Keratinocyte (primary cell): ENCODE data around the gene RBBP6. TPM values are rescaled to one million over a fixed set of nuclear protein-coding genes. Genes with fewer than 3 reads are reported as not detected.

Source experiments
- DNase-seq: peaks from one replicate; pipeline ENCODE4 v3.0.0-alpha.2; 2011; ENCODE audit warnings: low read depth, missing footprints, low spot score
- FAIRE-seq: peaks from 2 replicates; lab custom pipeline; 2011; peaks lifted over from hg19 to GRCh38; lab: Jason Lieb, UNC
- H2AFZ ChIP-seq: 2 replicates; pipeline ENCODE4 v1.6.0; 2012; ENCODE audit warnings: low read length, control low read depth, inconsistent platforms; ENCODE audit not compliant: control insufficient read depth
- H3K27ac ChIP-seq: 2 replicates; pipeline ENCODE4 v1.5.1; 2011; ENCODE audit warnings: low read length; ENCODE audit not compliant: control insufficient read depth, insufficient read depth
- H3K27me3 ChIP-seq: 3 replicates; pipeline ENCODE4 v1.6.0; 2011; ENCODE audit warnings: low read length; ENCODE audit not compliant: control insufficient read depth, insufficient read depth; ENCODE audit errors: extremely low read depth
- H3K36me3 ChIP-seq, 2 experiments: 2 replicates in 1 of 2; 3 replicates in 1 of 2; pipeline ENCODE4 v1.5.1; 2011; ENCODE audit warnings: low read length in 2 of 2, mild to moderate bottlenecking in 1 of 2; ENCODE audit not compliant: control insufficient read depth in 2 of 2, insufficient read depth in 2 of 2; ENCODE audit errors: extremely low read depth in 1 of 2
- H3K4me1 ChIP-seq: 3 replicates; pipeline ENCODE4 v1.5.1; 2011; ENCODE audit warnings: low read length; ENCODE audit not compliant: control insufficient read depth, insufficient read depth; ENCODE audit errors: extremely low read depth
- H3K4me2 ChIP-seq: 3 replicates; pipeline ENCODE4 v1.6.0; 2011; ENCODE audit warnings: low read depth, low read length; ENCODE audit not compliant: control insufficient read depth, insufficient read depth; ENCODE audit errors: extremely low read depth
- H3K4me3 ChIP-seq, 3 experiments: fragments of 200-600 bp in 1 of 3; sonication (generic) in 1 of 3; 2 replicates in 2 of 3; 3 replicates in 1 of 3; pipeline ENCODE4 v1.5.1; 2011 to 2016; ENCODE audit warnings: low read length in 3 of 3, mild to moderate bottlenecking in 3 of 3, control low read depth in 2 of 3, inconsistent platforms in 1 of 3, low read depth in 1 of 3, mixed read lengths in 1 of 3, mixed run types in 1 of 3, moderate library complexity in 1 of 3; ENCODE audit not compliant: control insufficient read depth in 2 of 3, insufficient read depth in 2 of 3; ENCODE audit errors: extremely low read depth in 1 of 3
- H3K79me2 ChIP-seq: 2 replicates; pipeline ENCODE4 v1.6.0; 2012; ENCODE audit warnings: low read length; ENCODE audit not compliant: control insufficient read depth, insufficient read depth
- H3K9ac ChIP-seq: 3 replicates; pipeline ENCODE4 v1.6.0; 2011; ENCODE audit warnings: low read length; ENCODE audit not compliant: control insufficient read depth, insufficient read depth; ENCODE audit errors: extremely low read depth
- H3K9me1 ChIP-seq: 3 replicates; pipeline ENCODE4 v1.6.0; 2011; ENCODE audit warnings: low read length; ENCODE audit not compliant: control insufficient read depth, insufficient read depth; ENCODE audit errors: extremely low read depth
- H3K9me3 ChIP-seq: 2 replicates; pipeline ENCODE4 v1.5.1; 2012; ENCODE audit warnings: low read depth, low read length; ENCODE audit not compliant: control insufficient read depth
- H4K20me1 ChIP-seq: 3 replicates; pipeline ENCODE4 v1.6.0; 2011; ENCODE audit warnings: low read length; ENCODE audit not compliant: control insufficient read depth, insufficient read depth; ENCODE audit errors: extremely low read depth
- CTCF ChIP-seq, 3 experiments: IDR thresholded peaks in 1 of 3; conservative IDR thresholded peaks in 1 of 3; optimal IDR thresholded peaks in 1 of 3; 2 replicates in 2 of 3; 3 replicates in 1 of 3; pipeline versions ENCODE3 to v1.5.1; 2011; ENCODE audit warnings: low read length in 3 of 3, mild to moderate bottlenecking in 3 of 3, moderate library complexity in 2 of 3, control low read depth in 1 of 3, inconsistent platforms in 1 of 3; ENCODE audit not compliant: insufficient read depth in 2 of 3; ENCODE audit errors: extremely low read depth in 1 of 3
- EZH2 ChIP-seq: IDR thresholded peaks from one replicate; pipeline ENCODE4 v1.6.1; 2012; ENCODE audit warnings: inconsistent platforms, mild to moderate bottlenecking, low read length, moderate library complexity
- dilution Hi-C: fragments of 300-500 bp; cut with MboI; formaldehyde crosslinking; loops from one replicate; pipeline ENCODE4 v1.7.0; 2020; ENCODE audit warnings: low sequenced_read_pairs; ENCODE audit not compliant: extremely low pct_ligation_motif_present
- polyA plus RNA-seq, 5 experiments: library from polyadenylated mRNA; depleted of rRNA in 3 of 5; stranded (reverse) in 3 of 5; stranded (forward) in 1 of 5; unstranded in 1 of 5; fragments of >200 nt; gene quantifications; 1 replicate in 1 of 5; 2 replicates in 3 of 5; 3 replicates in 1 of 5; pipeline versions ENCODE4 v1.2.1 to v1.2.3, GENCODE V29; 2011 to 2012; ENCODE audit warnings: missing spikeins in 2 of 5, low read depth in 1 of 5, low replicate concordance in 1 of 5

Gene RBBP6
- polyA plus RNA-seq, 1 donor (not counting 4 experiments of a cell fraction or from before 2014, with no cell fraction given), result 32.1 TPM

DNA sequence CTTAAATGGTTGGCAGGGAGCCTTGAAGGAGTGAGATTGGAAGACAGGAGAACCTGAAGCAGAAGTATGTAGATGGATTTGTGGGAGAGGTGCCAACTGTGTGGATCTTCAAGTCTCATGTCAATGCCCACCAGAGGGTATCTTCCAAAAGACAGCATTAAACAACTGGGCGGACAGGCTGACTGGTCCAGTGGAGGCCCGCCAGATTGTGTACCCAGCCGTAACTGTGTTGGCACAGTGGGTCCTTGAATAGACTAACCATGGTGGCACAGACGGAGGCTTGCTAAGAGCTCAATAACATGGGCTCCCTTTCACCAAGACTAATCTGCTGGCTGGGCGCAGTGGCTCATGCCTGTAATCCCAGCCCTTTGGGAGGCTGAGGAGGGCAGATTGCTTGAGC is 24.2 kb upstream of the RBBP6 start:
- dilution Hi-C loops, result no loop called here
- TF ChIP-seq EZH2, result no peak
- no peak for TF ChIP-seq CTCF (optimal IDR thresholded peaks at IDR 0.05 in 1 of 3, IDR thresholded peaks at IDR 0.05 in 1 of 3, conservative IDR thresholded peaks at IDR 0.05 in 1 of 3; ENCODE audit: extremely low read depth in 1 of 3, insufficient read depth in 2 of 3, low read length in 3 of 3)
- Histone ChIP-seq H3K9me1 (no peaks in the 10 kb centered on the region), H3K27ac (no peak overlapping the region), H3K79me2 (no peaks in the 10 kb centered on the region), H3K27me3 (no peaks in the 10 kb centered on the region), H3K4me2 (no peak overlapping the region), H3K4me1 (no peaks in the 10 kb centered on the region), H3K9me3 (no peaks in the 10 kb centered on the region), H3K9ac (no peak overlapping the region), H3K4me3 (no peak overlapping the region), H2AFZ (no peak overlapping the region), H3K36me3 (no peaks in the 10 kb centered on the region), H4K20me1 (no peaks in the 10 kb centered on the region)
- DNase-seq (no peak), FAIRE-seq (no peak)

- dilution Hi-C loops, result no loop called here
- Histone ChIP-seq H3K9me1 (no peaks in the 10 kb centered on the region), H3K4me1 (no peaks in the 10 kb centered on the region), H3K9ac (no peak overlapping the region), H3K79me2 (no peaks in the 10 kb centered on the region), H3K9me3 (no peaks in the 10 kb centered on the region), H3K4me2 (peak overlapping the region; percentile 57), H4K20me1 (no peaks in the 10 kb centered on the region), H3K4me3 (no peak overlapping the region), H2AFZ (no peak overlapping the region), H3K27ac (no peak overlapping the region), H3K36me3 (no peaks in the 10 kb centered on the region), H3K27me3 (no peaks in the 10 kb centered on the region)
- no peak for DNase-seq
- peak; percentile 9 for FAIRE-seq
- TF ChIP-seq EZH2, result no peak
- TF ChIP-seq CTCF (optimal IDR thresholded peaks at IDR 0.05 in 1 of 3, IDR thresholded peaks at IDR 0.05 in 1 of 3, conservative IDR thresholded peaks at IDR 0.05 in 1 of 3; ENCODE audit: extremely low read depth in 1 of 3, insufficient read depth in 2 of 3, low read length in 3 of 3), result peak; percentile 86 to 95 (median 88)
These were observed 22.3 kb upstream of the RBBP6 start for GRCh38 chr16:24516900-24517669.
